GM23248 (cell line): ENCODE results near the gene SHC2. TPM values are rescaled to one million over a fixed set of nuclear protein-coding genes. Genes with fewer than 3 reads are reported as not detected.
"Not testable (repeated sequence)": the region's sequence is repeated elsewhere in the genome, so short reads cannot be mapped to it uniquely, and the experiment has no call there.

Experiments used
- DNase-seq: peaks from one replicate; pipeline ENCODE4 v3.0.0-alpha.2; 2015
- H2AFZ ChIP-seq: fragments of 200-600 bp; sonication (generic); 2 replicates; pipeline ENCODE4 v1.6.1; 2016; ENCODE audit warnings: antibody characterized with exemption
- H3F3A ChIP-seq: fragments of 200-600 bp; sonication (generic); 2 replicates; pipeline ENCODE4 v1.6.1; 2016; ENCODE audit warnings: mild to moderate bottlenecking, antibody characterized with exemption, mixed run types; ENCODE audit not compliant: insufficient read depth
- H3K27ac ChIP-seq: fragments of 200-600 bp; sonication (generic); 2 replicates; pipeline ENCODE4 v1.5.1; 2016; ENCODE audit warnings: mild to moderate bottlenecking
- H3K27me3 ChIP-seq: fragments of 200-600 bp; sonication (generic); replicated peaks from 2 replicates; pipeline ENCODE4 v1.6.1; 2016; ENCODE audit warnings: mild to moderate bottlenecking; ENCODE audit not compliant: insufficient read depth
- H3K36me3 ChIP-seq: fragments of 200-600 bp; sonication (generic); 2 replicates; pipeline ENCODE4 v1.6.1; 2016; ENCODE audit warnings: low read depth, mild to moderate bottlenecking
- H3K4me1 ChIP-seq: fragments of 200-600 bp; sonication (generic); 2 replicates; pipeline ENCODE4 v1.6.1; 2016; ENCODE audit warnings: mild to moderate bottlenecking; ENCODE audit not compliant: insufficient read depth
- H3K4me2 ChIP-seq: fragments of 200-600 bp; sonication (generic); one replicate; pipeline ENCODE4 v1.6.1; 2016; ENCODE audit warnings: mild to moderate bottlenecking; ENCODE audit not compliant: unreplicated experiment
- H3K4me3 ChIP-seq: fragments of 200-600 bp; sonication (generic); 2 replicates; pipeline ENCODE4 v1.5.1; 2016; ENCODE audit warnings: mild to moderate bottlenecking
- H3K79me2 ChIP-seq: fragments of 200-600 bp; sonication (generic); 2 replicates; pipeline ENCODE4 v1.6.1; 2016; ENCODE audit warnings: mild to moderate bottlenecking; ENCODE audit not compliant: insufficient read depth
- H3K9ac ChIP-seq: fragments of 200-600 bp; sonication (generic); 2 replicates; pipeline ENCODE4 v1.6.1; 2016; ENCODE audit warnings: mild to moderate bottlenecking
- H3K9me2 ChIP-seq: fragments of 200-600 bp; sonication (generic); 2 replicates; pipeline ENCODE4 v1.6.1; 2016; ENCODE audit warnings: mixed run types, mild to moderate bottlenecking, moderate library complexity; ENCODE audit not compliant: insufficient read depth
- H3K9me3 ChIP-seq: fragments of 200-600 bp; sonication (generic); one replicate; pipeline ENCODE4 v1.6.1; 2017; ENCODE audit warnings: low read depth
- H4K20me1 ChIP-seq: fragments of 200-600 bp; sonication (generic); 2 replicates; pipeline ENCODE4 v1.6.0; 2016; ENCODE audit not compliant: insufficient read depth
- EZH2 ChIP-seq: fragments of 200-600 bp; sonication (generic); IDR thresholded peaks from 2 replicates; pipeline ENCODE4 v1.6.1; 2018; ENCODE audit warnings: antibody characterized with exemption, mild to moderate bottlenecking; ENCODE audit not compliant: insufficient read depth, poor library complexity, severe bottlenecking
- EZH2phosphoT487 ChIP-seq: fragments of 200-600 bp; sonication (generic); IDR thresholded peaks from 2 replicates; pipeline ENCODE4 v1.6.1; 2018; ENCODE audit warnings: antibody characterized with exemption, moderate library complexity, mild to moderate bottlenecking, low read depth; ENCODE audit not compliant: insufficient read depth
- WGBS, 2 experiments: methylation state at CpG; one replicate each; pipeline ENCODE4 v1.1.6; 2015 to 2017; ENCODE audit warnings: low lambda C conversion rate in 2 of 2, low coverage in 1 of 2; ENCODE audit errors: missing lambda C conversion rate in 2 of 2; 5-methylcytosine and 5-hydroxymethylcytosine counted together
- in situ Hi-C: fragments of 300-500 bp; cut with MboI; formaldehyde crosslinking; loops from 2 replicates; pipeline ENCODE4 v1.15.0; 2020
- polyA plus RNA-seq: library from polyadenylated mRNA; unstranded; fragments of >200 nt; fragmentation: Nextera tagmentation; extraction: Ambion mirVana; gene quantifications from 2 replicates; pipeline ENCODE4 v1.2.1, GENCODE V29; 2016
- total RNA-seq: library from RNA; depleted of rRNA; stranded (reverse); fragments of >200 nt; shearing (Covaris generic); gene quantifications from 2 replicates; pipeline ENCODE4 v1.2.3, GENCODE V29; 2014

SHC2 gene
- total and polyA plus RNA-seq, 2 experiments from 2014 or later = not detected

DNA sequence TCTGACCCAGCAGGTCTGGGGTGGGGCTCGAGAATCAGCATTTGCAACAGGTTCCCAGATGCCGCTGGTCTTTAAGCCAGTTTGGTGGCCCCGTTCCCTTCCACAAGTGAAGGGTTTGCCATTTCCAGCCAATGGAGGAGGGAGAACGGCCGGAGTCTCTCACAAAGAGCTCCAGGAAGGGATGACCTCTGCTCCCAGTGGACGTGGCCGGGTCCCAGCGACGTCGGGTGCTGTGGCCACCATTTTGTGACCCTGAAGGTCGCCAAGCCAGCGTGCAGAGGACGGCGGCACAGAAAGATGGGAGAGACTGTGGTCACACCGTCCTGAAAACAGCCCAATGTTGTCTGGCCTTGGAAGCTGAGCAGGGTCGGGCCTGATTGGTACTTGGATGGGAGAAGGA is 8.0 kb downstream of the SHC2 start:
- no peak overlapping the region for H2AFZ ChIP-seq
- in situ Hi-C loops = no loop called here
- H3K4me2 ChIP-seq = no peak overlapping the region
- no peaks in the 10 kb centered on the region for H4K20me1 ChIP-seq
- WGBS, 2 experiments = 73% methylated on average over 16 of the region's 16 CpGs
- 0 out of 2 replicates have a peak, but pooled peaks cover 6% of the 10 kb centered on the region for H3F3A ChIP-seq
- no peaks in the 10 kb centered on the region for H3K36me3 ChIP-seq
- no peak for DNase-seq
- no peaks in the 10 kb centered on the region for H3K79me2 ChIP-seq
- no peaks in the 10 kb centered on the region for H3K4me1 ChIP-seq
- H3K4me3 ChIP-seq = no peak overlapping the region
- TF ChIP-seq EZH2 = no peak
- no peak for TF ChIP-seq EZH2phosphoT487
- no peaks in the 10 kb centered on the region for H3K9me2 ChIP-seq
- no peak overlapping the region for H3K9ac ChIP-seq
- no peaks in the 10 kb centered on the region for H3K9me3 ChIP-seq
- no peaks in the 10 kb centered on the region for H3K27me3 ChIP-seq
- no peak overlapping the region for H3K27ac ChIP-seq

DNA sequence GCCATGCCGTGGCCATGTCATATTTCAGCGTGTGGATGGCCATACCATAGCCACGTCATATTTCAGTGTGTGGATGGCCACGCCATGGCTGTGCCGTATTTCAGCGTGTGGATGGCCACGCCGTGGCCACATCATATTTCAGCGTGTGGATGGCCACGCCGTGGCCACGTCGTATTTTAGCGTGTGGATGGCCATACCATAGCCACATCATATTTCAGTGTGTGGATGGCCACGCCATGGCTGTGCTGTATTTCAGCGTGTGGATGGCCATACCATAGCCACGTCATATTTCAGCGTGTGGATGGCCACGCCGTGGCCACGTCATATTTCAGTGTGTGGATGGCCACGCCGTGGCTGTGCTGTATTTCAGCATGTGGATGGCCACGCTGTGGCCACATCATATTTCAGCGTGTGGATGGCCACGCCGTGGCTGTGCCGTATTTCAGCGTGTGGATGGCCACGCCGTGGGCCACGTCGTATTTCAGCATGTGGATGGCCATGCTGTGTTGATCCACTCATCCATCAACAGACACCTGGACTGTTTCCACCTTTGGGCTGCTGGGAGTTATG is 9.8 kb downstream of the SHC2 start:
- H2AFZ ChIP-seq, H3K27me3 ChIP-seq, DNase-seq, H3K4me1 ChIP-seq, H3K79me2 ChIP-seq, H3K27ac ChIP-seq, H4K20me1 ChIP-seq, H3K9me3 ChIP-seq, H3K9me2 ChIP-seq, H3K36me3 ChIP-seq, H3K4me2 ChIP-seq, H3F3A ChIP-seq, in situ Hi-C loops, H3K4me3 ChIP-seq, H3K9ac ChIP-seq: not testable (repeated sequence)
- 83 to 94% methylated on average over 19 to 33 of the region's 33 CpGs for WGBS, 2 experiments

DNA sequence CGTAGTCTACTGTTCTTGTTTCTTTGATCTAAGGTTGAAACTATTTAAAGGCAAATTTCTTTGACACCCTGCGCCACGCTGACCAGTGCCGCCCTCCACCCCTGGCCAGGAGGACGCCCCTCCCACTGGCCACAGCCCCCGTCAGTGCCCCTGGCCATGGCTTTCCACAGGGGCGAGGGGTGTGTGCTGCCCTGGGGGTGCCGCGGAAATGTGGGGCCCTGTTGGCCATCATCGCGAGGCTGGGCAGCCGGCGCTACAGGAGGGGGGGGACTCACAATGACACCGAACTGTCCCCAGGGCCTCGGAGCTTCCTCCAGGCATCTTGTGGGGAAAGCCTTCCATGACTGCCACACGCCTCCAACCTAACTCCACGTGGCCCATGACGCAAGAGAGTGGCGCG is 10.9 kb downstream of the SHC2 start:
- Histone ChIP-seq H3F3A (0 out of 2 replicates have a peak, but pooled peaks cover 6% of the 10 kb centered on the region), H4K20me1 (no peaks in the 10 kb centered on the region), H3K36me3 (no peaks in the 10 kb centered on the region), H3K79me2 (no peaks in the 10 kb centered on the region), H3K27me3 (no peaks in the 10 kb centered on the region), H3K4me2 (no peak overlapping the region), H3K4me3 (no peak overlapping the region), H3K4me1 (no peaks in the 10 kb centered on the region), H3K9me3 (no peaks in the 10 kb centered on the region), H2AFZ (no peak overlapping the region), H3K9me2 (no peaks in the 10 kb centered on the region), H3K9ac (no peak overlapping the region), H3K27ac (no peak overlapping the region)
- no peak for DNase-seq
- TF ChIP-seq EZH2 = no peak
- TF ChIP-seq EZH2phosphoT487 = no peak
- in situ Hi-C loops = no loop called here
- WGBS, 2 experiments = 84 to 87% methylated on average over 19 to 20 of the region's 20 CpGs

DNA sequence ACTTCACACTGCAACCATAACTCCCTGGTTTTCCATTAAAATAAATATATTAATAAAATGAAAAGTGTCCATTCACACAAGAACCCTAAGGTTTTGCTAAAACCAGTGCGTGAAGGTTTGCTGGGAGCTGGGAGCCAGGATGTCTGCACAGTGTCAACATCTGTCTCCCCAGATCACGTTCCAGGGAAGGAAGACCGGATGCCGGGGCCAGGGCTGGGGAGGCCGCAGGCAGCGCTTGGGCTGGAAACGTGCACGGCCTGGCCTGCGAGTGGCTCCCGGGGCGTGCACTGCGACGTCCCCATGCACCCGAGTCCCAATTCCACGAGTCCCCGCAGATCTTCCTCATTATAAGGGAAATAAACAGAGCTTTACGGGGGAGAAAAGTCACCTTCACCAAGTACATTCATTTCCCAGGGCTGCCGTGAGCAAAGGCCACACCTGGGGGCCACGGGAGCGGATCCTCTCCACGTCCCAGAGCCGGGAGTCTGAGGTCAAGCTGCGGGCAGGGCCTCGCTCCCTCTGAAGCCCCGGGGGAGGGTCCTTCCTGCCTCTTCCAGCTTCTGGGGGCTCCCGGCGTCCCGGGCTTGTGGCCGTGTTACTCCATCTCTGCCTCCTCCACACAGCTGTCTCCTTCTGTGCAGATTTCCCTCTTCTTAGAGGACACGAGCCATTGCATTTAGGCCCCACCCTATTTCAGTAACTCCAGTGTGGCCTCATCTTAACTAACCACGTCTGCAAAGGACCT is 12.8 kb downstream of the SHC2 start:
- H3K9me2 ChIP-seq = no peaks in the 10 kb centered on the region
- no peaks in the 10 kb centered on the region for H3K79me2 ChIP-seq
- no peaks in the 10 kb centered on the region for H4K20me1 ChIP-seq
- H3K27me3 ChIP-seq = no peaks in the 10 kb centered on the region
- no peaks in the 10 kb centered on the region for H3K36me3 ChIP-seq
- no peak overlapping the region for H2AFZ ChIP-seq
- DNase-seq = no peak
- H3K4me2 ChIP-seq = no peak overlapping the region
- no peak overlapping the region for H3K9ac ChIP-seq
- WGBS, 2 experiments = 61 to 64% methylated on average over 28 to 31 of the region's 31 CpGs
- no peak overlapping the region for H3K27ac ChIP-seq
- in situ Hi-C loops = no loop called here
- H3K4me1 ChIP-seq = no peaks in the 10 kb centered on the region
- TF ChIP-seq EZH2phosphoT487 (no peak), EZH2 (no peak)
- H3K4me3 ChIP-seq = no peak overlapping the region
- H3F3A ChIP-seq = 0 out of 2 replicates have a peak, but pooled peaks cover 6% of the 10 kb centered on the region
- no peaks in the 10 kb centered on the region for H3K9me3 ChIP-seq
